Stimulated activated CD8-positive, alpha-beta memory T cell treated with anti-CD3 and anti-CD28 coated beads, Interleukin-12 subunit alpha, Interleukin-12 subunit beta, amount 100 ng/mL, for 24 hours (primary cell): Measurements from ENCODE around the gene PPP4R2.
"Not testable (repeated sequence)": the region's sequence is repeated elsewhere in the genome, so short reads cannot be mapped to it uniquely, and the experiment has no call there.

ENCODE experiments used
- DNase-seq: peaks from one replicate; pipeline ENCODE4 v3.0.0-alpha.2; 2020; ENCODE audit errors: extremely low read depth

The PPP4R2 gene

DNA sequence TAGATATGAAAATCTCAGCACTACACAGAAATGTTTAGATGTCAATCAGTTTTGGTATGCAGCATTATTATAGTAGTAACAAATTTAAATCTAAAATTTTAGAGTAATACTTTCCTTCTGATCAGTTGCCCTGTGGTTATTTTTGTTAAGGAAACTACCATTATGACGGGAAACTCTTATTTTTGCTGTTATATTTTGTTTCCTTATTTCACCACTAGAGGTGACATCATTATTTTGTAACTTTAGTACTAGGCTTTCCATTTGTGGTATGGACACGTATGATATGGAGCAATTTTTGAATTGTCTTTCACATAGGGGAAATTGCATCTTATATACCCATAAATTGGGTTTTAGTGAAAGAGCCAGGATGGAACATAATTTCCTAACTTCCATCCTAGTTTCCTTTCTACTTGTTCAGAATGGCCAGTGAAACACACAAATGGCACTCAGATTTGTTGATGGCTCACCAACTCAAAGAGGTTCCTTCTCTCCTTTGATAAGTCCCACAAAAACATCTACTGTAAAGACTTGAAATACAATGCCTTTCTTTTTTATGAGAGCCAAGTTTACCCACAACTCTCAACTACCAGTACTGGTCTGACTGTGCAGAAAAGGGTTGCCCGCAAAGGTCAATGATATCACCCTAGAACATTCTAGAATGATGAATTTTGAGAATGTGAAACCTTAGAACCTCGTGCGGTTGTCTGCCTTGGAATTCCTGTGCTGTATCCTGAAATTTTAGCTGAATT lies 19.4 kb upstream of the PPP4R2 start:
- DNase-seq: no peak

DNA sequence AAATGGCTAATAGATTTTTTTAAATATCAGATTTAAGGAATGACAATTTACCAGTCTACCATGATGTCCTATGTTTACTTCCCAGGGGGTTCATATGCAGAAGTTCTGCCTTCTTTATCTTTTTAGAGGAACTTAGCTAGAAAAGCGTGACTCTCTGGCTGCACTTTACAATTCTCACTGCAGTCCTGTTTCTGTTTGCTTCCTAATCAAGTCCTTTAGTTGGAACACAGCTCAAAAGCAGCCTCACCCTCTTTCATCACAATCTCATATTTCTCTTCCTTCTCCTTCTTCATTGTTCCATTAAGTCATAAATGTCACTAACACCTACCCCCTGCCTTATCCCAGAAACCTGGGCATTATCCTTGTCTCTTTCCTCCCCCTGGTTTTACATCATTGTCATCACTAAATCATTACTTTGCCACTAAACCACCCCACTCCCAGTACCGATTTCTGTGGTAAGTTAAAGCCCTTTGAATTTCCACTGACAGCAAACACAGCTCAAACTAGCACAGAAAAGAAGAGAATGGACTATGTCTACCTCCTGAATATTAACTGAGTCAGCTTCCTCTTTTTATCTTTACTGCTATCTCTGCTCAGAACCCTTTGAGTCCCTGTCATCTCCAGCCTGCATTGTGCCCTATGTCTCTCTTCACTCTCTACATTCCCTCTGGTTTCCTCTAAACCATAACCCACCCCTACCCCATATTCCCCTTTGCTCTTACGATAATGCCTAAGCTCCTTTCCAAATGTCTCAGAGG lies 13.8 kb upstream of the PPP4R2 start:
- no peak for DNase-seq

DNA sequence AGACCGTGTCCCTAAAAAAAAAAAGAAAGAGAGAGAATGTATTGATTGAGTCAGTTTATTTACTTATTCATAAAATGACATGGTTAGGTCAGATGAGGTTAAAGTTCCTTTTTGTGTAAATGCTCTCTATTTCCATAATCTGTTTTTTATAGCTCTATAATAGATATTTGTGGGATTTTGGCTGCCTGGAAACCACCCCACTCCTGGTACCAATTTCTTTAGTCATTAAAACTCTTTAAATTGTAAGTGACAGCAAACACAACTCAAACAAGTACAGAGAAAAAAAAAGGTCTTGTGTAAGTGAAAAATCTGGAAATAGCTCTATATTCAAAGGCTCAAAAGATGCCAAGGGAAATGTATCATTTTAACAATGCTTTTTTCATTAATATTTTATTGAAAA lies 11.0 kb upstream of the PPP4R2 start:
- DNase-seq: no peak

DNA sequence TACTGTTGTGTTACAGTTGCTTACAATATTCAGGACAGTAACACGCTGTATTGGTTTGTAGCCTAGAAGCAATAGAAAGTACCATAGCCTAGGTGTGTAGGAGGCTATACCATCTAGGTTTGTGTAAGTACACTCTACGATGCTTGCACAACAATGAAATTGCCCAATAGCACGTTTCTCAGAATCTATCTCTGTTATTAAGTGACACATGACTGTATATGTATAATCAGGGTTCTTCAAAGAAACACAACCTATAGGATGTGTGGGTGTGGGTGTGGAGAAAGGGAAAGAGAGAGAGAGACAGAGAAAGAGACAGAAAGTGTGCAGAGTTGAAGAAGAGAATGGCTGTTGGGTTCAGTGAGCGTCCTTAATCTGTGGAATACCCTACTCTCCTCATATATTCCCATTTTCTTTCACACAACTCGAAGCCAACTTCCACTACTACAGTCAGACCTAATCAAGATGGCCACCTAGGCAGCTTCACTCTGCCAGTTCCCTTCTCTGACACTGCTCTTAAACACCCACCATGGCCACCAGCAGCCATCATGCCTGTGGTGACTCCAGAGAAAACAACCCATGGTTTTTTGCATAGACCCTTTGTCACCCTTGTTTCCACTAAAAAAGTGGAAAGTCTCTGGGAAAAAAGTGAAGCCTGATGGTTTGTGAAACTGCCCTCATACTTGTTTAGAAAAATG lies 5.8 kb upstream of the PPP4R2 start:
- DNase-seq: no peak

DNA sequence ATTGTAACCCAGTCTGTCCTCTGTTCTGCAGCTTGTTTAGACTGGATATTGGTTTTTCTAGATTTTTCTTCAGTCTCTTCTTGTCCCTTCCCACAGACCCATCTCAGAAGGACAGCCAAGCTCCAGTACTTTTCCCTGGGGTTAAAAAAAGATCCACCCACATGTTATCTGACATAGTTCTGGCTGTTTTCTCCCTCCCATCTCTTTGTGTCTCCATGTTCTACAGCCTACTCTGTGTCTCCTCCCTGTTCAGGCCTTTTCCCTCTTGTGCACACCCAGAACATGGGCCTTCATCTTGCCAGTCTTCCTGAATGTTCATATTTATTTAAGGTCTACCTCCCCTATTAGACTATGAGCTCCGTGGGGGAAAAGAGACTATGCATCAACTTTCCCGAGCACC lies 5.1 kb upstream of the PPP4R2 start:
- DNase-seq: no peak

DNA sequence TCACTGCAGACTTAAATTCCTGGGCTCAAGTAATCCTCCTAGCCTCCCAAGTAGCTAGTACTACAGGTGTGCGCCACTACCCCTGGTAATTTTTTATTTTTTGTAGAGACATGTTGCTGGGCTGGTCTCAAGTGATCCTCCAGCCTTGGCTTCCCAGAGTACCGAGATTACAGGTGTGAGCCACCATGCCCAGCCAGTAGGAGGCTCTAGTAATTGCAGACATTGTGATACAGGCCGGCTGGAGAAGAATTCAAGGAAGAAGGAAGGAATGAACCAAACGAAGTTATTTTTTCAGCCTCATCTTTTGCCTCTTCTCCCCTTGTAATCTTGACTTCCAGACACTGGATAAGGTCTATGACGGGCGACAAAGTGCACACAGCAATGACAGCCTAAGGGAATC lies 3.2 kb upstream of the PPP4R2 start:
- DNase-seq: no peak

DNA sequence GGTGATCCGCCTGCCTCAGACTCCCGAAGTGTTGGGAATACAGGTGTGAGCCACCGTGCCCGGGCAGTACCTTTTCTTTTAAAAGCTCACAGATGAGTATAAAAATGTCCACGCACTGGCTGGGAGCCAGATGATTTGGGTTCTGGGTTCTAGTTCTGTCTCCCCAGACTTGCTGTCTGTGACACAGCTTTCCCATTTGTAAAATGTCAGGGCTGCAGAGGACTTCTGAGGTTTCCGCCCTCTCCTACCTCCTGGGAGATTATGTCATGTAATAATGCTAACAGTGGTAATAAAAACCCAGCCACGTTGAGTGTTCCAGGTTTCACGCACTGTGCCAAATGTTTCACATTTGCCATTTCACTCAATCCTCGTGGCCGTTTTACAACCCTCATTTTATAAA lies 1.3 kb upstream of the PPP4R2 start:
- no peak for DNase-seq

DNA sequence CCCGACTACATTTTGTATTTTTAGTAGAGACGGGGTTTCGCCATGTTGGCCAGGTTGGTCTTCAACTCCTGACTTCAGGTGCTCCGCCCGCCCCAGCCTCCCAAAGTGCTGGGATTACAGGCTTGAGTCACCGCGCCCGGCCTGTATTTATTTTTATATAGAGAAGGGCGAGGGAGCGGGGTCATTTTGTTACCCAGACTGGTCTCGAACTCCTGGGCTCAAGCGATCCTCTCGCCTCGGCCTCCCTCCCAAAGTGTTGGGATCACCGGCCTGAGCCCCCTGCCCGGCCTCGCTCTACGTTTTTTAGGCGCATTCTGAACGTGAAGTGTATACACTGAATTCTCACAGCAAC lies 514 bp upstream of the PPP4R2 start:
- no peak for DNase-seq

DNA sequence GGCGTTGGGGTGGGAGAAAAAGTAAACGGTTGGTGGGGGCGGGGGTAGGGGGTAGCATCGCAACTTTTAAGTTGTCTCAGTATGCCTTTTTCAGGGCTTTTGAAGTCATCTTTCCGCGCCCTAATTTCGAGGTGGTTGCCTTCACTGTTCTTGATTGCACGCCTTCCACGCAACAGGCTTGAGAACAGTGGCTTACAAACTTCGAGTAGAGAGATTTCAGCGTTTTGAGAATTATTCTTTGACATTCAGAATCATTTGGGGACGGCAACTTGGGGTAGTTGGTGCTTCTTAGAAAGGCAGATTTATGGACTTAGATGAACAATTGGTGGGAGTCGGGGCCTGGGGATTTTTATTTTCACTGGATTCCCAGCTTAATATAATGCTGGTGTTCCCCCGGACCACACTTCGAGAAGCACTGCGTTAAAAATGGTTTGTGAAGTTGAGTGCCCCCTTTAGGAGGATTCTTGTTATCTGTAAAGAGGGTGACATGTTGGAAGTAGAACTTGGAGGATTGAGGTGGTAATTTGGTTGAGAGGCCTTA lies 880 bp downstream of the PPP4R2 start:
- no peak for DNase-seq

DNA sequence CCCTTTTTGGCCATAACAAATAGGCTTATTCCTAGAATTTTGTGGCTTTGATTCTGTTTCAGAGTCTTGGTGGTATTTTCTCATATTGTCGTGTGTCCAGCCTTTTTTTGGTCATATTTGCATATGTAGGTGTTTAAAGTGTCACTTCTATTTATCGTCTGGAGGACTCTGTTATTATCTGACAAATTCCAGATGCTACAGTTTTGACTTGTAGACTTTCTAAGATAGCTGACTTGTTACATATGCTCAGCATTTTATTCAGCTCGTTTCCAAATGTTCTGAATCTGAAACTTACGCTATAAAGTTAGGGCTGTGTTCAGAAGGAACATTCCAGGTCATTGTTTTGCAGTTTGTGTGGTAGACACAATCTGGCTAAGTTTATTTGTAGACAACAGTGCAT lies 1.9 kb downstream of the PPP4R2 start:
- no peak for DNase-seq

DNA sequence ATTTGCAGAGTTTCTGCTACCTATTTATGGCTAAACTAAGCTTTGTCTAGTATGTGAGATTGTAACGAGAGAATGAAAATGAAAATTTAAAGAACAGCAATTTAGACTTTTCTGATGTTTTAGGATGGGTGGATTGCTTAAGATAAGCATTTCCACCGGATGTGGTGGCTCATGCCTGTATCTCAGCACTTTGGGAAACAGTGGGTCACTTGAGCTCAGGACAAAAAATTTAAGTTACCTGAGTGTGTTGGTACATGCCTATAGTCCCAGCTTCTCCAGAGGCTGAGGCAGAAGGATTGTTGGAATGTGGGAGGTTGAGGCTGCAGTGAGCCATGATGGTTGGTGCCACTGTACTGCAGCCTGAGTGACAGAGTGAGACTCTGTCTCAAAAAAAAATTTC lies 3.3 kb downstream of the PPP4R2 start:
- DNase-seq: no peak

DNA sequence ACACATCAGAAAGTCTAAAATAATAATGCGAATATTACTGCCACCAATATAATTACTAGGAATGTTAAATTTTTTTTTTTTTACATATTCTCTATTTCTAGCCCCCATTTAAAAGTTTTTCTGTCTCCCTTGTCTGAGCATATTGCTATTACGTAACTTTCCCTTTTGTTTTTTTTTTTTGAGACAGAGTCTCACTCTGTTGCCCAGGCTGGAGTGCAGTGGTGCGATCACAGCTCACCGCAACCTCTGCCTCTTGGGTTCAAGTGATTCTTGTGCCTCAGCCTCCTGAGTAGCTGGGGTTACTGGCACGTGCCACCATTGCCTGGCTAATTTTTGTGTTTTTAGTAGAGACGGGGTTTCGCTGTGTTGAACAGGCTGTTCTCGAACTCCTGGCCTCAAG lies 6.4 kb downstream of the PPP4R2 start:
- not testable (repeated sequence) for DNase-seq

DNA sequence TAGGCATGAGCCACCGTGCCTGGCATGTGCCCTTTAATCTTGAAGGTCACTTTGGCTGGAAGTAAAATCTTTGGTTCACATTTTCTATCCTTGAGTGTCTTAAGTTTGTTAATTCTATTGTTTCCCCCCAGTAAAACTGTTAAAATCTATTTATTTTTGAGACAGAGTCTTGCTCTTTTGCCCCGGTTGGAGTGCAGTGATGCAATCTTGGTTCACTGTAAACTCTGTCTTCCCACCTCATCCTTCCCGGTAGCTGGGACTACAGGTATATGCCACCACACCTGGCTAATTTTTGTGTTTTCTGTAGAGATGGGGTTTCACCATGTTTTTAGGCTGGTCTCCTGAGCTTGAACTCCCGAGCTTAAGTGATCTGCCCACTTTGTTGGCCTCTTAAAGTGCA lies 7.7 kb downstream of the PPP4R2 start:
- no peak for DNase-seq

DNA sequence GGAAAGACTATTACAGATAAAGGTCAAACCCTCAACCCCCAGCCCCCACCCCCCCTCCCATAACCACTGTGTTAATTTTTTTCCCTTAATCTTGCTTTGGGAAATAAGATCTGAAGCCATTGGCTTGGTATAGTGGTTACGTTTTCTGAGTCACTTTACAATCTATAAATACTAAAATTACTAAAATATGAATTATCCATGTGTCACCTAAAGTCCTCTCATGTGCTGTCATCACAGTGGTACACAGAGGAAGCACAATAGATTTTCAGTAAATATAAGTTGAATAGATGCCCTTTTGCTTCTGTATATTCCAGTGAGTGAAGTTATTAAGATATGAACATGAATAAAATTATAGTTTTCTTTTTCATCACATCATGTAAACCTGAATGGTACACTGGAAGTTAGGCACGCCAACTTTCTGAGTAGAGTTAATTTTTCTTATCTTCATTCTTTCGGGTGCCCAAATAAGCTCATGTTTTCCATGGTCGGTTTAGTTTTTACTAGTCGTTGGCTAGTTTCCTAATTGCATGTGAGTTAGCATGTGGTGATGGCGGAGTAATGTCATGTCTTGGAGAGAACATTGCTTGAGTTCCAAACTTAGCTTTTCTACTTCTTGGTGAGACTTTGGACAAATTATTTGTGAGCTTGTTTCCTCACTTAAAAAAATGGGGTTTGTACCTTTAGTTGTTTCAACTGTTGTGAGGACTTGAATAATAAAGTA lies 11.5 kb downstream of the PPP4R2 start:
- no peak for DNase-seq

DNA sequence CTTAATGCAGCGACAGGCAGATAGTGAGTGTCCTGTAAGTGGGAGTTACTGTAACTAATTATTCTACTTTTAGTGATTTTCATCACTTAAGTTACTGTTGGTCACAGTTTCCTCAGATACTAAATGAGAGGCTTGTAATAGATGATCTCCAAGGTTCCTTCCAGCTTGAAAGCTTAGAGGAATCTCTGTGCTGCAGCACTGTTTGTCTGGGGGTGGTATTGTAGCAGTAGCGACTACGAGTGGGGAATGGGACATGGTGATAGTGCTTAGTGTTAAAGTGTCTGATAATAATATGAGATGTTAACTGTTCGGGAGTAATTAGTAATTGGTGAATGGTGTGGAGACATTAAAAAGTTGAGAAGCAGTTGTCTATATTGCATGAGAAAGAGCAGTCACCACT lies 12.4 kb downstream of the PPP4R2 start:
- DNase-seq: no peak

DNA sequence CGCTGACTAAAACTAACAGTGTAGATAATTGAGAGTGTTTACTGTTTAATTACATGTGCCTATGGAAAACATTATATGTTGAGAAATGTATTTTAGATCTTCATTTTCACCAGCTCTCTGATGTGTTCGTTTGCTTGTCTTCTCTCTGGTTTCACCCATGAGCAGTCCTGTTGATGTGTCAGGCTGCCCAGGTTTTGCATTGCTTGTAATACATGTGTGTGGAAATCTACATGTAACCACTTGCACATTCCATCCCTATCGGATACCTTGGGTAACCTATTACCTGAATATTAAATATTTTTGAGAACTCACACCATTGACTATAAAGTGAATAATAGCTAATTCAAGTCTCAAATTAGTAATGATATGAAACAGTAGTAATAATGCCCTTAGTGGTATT lies 13.1 kb downstream of the PPP4R2 start:
- no peak for DNase-seq

DNA sequence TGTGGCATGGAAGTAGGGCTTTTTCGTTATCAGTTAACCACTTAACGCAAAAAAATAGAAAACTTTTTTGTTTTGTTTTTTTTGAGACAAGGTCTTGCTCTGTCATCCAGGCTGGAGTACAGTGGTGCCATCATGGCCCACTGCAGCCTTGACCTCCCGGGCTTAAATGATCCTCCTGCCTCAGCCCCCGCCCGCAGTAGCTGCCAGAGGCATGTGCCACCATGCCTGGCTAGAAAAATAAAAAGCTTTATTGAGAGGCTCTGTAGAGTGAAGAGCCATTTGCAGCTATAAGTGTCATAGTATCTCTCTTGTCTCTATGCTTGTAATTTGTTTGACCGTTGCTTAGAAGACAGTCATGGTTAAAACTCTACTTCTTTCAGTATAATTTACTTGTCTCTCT lies 13.5 kb downstream of the PPP4R2 start:
- no peak for DNase-seq

DNA sequence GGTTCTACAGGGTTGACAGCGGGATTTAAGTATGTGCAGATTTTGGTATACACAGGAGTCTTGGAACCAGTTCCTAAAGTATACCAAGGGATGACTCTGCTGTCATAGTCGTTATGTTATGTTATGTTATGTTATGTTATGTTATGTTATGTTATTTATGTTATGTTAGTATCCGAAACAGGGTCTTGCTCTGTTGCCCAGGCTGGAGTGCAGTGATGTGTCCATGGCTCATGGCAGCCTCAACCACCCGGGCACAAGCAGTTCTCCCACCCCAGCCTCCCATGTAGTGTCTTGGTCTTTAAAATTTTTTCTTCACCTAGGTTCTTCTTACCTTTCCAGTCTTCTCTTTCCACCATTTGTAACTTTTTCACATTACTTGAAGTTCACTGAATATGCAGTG lies 21.7 kb downstream of the PPP4R2 start:
- no peak for DNase-seq

DNA sequence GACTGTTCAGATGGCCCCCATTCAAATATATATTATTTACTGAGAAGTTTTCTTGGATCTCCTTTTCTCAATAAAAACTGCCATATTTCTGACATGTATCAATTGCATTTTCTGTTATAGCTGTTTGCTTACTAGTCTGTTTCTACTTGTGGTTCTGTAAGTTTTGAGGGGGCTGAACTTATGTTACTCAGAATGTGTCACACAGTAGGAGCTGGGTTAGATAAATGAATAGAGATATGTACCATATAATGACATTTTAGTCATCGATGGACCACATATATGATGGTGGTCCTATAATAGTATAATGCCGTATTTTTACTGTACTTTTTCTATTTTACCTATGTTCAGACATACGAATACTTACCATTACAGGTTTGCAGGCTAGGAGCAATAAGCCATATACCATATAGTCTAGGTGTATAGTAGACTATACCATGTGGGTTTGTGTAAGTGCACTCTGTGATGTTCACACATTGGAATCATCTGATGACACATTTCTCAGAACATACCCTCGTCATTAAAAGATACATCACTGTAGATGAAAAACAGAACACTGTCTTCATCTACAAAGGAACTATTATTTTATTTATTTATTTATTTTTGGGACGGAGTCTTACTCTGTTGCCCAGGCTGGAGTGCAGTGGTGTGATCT lies 22.3 kb downstream of the PPP4R2 start:
- no peak for DNase-seq

DNA sequence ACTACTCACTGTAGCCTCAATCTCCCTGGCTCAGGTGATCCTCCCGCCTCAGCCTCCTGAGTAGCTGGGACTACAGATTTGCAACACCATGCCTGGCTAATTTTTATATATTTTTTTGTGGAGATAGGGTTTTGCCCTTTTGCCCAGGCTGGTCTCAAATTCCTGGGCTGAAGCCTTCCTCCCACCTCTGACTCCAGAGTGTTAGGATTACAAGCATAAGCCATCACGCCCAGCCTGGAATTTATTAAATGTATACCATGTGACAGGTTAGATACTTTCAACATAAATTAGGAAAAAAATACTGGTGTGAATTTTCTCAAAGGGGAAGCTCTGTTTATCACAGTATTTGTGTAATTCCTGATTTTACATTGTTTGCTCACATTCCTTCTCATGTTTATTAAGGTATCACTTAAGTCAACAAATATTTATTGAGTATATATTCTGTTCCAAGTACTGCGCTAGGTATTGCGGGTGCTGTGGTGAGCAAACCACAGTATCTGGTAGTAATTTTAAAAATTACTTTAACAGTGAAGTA lies 24.8 kb downstream of the PPP4R2 start:
- DNase-seq: no peak

DNA sequence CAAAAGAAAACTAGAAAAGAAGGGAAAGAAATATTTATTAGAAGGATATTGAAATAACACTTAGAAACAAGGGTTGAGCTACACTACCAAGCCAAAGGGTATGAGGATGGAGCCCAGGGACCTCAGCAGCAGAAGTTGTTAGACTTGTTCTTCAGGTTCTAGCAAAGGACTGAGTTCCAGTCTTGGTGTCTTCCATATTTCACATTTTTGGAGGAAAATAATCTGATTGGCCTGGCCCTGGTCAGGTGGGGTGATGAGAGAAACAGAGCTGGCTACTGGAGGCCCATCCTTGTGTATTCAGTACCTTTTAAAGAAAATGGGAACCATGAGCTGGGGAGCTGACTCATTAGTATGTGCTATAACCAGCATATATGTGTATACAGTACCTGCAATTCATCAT lies 28.2 kb downstream of the PPP4R2 start:
- no peak for DNase-seq
